ENCODE data around the gene RPN2.

- no peak for TF ChIP-seq CTCF (IDR thresholded peaks at IDR 0.05)
- TF ChIP-seq POLR2A (IDR thresholded peaks at IDR 0.05) = no peak
Measured at GRCh38 chr20:37273988-37274387, 94.9 kb downstream of the RPN2 start.

Measured in uterus (tissue), 2 donors.